ENCODE measurements around the gene TREX2.

The TREX2 gene

DNA sequence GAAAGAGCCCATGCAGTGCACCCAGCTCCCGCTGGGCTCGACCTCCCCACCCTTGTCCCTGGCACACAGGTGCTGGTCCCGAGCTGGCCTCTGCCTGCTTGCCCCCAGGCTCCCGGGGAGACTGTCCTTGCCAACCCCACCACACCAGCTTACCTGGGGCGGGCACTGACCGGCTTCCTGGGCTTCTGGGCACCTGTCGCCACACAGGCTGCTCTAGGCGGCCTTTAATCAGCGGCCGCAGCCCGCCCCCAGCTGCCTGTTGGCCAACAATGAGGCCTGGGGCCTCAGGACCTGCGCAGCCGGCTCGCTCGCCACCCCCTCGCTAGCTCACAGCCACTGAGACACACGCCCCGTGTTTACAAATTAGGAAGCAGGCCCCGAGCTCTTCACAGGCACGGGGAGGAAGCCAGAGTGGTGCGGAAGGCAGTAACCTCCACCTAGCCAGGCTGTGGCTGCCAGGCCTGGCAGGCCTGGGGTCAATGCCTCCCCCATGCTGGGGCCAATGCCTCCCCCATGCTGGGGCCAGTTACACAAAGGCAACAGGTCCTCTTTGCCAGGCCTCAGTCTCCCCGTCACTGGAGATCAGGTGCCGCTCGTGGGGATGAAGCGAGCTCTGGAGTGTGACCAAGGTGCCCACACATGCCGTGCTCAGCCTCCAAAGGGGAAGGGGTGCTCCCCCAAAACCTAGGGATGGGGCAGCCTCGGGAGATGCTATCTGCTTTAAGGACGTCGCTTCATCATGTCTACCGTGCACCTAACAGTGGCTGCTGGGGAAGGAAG is at the start of gene TREX2:
Gene TREX2 (minus strand): TSS at position 201 of the 780 bp plus-strand sequence. CDS start 626 bp downstream, outside the sequence.
- no peak for DNase-seq (ENCODE audit: low read depth in 1 of 2, low spot score in 1 of 2)

DNA sequence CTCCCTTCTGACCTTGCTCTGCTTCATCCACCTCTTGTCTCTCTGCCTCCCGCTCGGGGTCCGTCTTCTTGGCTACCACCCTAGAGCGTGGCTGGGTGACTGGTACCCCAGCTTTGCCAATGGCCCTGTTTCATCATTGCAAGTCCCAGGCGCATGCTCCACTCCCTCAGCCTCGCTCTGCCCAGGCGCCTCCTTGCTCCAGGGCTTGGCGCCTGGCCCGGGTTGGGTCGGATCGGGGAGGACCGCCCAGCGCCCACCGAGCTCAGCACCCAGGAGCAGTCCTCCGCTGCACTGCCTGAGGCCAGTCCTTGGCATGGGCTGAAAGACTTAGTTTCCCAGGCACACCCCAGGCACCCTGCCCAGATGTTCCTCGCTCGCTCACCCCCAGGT is 49.5 kb upstream of the TREX2 start:
- no peak for DNase-seq (ENCODE audit: low read depth in 1 of 2, low spot score in 1 of 2)

- DNase-seq (ENCODE audit: low read depth in 1 of 2, low spot score in 1 of 2): no peak
Observed at GRCh38 chrX:153494541-153495361, 48.9 kb upstream of the TREX2 start, which contains the start of gene BGN. TSS of gene BGN (plus strand) at chrX:153494980. CDS start at chrX:153504632, 9,652 bp downstream.

DNA sequence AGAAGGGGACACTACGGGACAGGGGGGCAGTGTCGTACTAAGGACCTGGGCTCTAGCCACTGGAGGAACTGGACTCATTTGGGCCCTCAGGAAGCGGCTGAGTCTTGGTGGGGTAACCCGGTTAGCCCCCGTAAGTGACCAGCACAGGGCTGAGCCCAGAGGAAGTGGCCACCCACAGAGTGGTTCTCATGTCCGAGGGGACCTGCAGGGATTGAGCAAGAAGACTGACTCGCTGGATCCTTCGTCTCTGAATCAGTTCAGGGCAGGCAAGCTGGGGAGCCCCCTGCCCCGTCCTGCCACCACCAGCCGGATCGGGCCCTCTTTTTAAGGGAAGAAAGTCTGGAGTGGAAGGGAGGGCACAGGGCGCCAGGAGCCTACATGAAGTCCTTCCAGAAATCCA is 48.2 kb upstream of the TREX2 start:
- DNase-seq (ENCODE audit: low read depth in 1 of 2, low spot score in 1 of 2): no peak

DNA sequence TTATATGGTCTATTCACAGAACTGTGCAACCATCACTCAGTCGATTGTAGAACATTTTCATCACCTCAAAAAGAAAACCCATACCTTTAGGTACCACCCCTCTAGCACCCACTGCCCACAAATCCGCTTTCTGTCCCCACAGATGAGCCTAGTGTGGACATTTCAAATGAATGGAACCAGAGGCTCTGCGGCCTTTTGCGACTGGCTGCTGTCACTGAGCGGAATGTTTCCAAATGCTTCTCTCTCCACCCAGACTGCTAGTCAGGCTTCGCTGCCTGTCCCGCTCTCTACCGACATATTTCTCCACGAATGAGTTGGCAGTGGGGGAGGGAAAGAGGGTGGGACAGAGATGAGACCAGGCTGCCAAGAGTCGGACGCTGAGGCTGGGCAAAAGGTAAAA is 47.2 kb upstream of the TREX2 start:
- DNase-seq (ENCODE audit: low read depth in 1 of 2, low spot score in 1 of 2): no peak

GRCh38 chrX:153492543-153492942 is 46.7 kb upstream of the TREX2 start:
- no peak for DNase-seq (ENCODE audit: low read depth in 1 of 2, low spot score in 1 of 2)

- no peak for DNase-seq (ENCODE audit: low read depth in 1 of 2, low spot score in 1 of 2)
Observed at GRCh38 chrX:153491918-153492317, 46.1 kb upstream of the TREX2 start.

DNA sequence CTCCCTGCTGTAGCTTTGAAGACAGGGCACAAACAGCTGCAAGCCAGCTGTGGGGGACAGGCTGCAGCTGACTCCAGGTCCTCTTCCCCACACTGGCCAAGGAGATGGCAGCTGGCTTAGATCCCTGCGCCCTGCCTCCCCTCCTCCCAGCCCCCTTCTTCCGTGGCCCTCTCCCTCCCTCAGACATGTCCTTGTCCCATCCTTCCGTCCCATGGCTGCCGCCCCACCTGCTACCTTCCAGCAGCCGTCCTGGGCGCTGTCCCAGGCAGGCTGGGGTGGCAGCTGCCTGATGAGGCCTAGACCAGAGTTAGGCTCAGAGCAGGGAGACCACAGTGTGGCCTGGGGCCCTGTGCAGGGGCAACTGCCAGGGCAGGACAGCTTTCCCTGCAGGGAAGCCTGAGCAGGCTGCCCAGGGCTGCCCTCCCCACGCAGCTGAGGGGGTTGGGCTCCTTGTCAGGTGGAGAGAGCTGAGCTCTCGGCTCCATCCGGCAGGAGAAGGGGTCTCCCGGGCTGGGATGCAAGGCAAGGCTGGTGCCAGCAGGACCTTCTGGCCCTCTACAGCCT is 45.6 kb upstream of the TREX2 start:
- DNase-seq (ENCODE audit: low read depth in 1 of 2, low spot score in 1 of 2): no peak

DNA sequence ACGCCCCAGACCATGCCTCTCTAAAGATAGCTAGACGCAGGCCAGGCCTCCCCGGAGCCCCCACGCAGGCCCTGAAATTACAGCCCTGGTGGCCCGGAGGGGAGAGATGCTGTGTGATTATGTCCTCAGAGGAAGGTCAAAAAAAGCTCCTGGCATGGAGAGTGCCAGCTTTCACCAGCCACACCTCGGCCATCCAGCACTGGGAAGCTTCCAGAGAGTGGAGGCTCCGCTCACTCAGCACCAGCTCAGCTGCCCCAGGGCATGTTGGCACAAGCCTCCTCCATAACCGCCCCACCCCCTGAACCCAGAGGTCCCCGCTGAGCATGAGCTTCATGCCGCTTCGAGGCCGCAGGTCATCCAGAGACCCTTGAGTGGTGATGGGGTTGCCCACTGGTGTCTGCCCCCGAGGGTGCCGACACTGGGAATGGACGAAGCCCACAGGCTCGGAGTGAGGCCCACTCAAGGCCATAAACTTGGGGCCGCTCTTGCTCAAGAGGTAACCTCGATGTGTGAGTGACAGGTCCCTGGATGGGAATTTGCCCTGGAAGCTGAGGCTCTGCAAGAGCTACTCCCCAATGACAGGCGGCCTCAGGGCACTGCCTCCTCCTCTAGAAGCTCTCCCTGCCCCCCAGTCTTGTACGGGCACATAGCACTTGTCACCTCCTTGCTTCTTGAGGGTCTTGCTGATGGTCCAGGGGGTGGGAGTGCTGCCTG is 44.5 kb upstream of the TREX2 start:
- no peak for DNase-seq (ENCODE audit: low read depth in 1 of 2, low spot score in 1 of 2)

- DNase-seq (ENCODE audit: low read depth in 1 of 2, low spot score in 1 of 2): no peak
Observed at GRCh38 chrX:153488231-153488914, 42.5 kb upstream of the TREX2 start.

DNA sequence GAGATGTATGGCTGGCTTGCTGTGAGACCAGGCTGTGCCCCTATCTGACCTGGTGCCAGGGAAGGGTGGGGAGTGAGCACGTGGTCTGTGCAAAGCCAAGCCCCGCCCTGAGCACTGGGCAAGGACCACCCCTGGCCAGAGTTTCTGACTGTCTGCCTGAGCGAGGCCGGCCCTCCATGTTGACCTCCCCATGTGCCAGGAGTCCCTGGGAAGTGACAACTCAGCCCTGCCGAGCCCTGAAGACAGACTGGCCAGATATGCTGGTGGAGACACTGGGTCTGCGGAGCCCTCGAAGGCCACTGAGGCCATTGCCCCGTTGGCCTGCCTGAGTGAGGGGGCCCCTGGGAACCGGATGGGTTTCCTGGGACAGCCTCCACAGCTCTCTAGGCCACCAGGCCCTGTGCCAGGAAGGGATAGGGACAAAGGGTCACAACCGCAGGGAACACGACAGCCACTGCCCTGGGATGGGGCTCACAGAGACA is 41.8 kb upstream of the TREX2 start:
- DNase-seq (ENCODE audit: low read depth in 1 of 2, low spot score in 1 of 2): no peak

- DNase-seq (ENCODE audit: low read depth in 1 of 2, low spot score in 1 of 2): no peak
Observed at GRCh38 chrX:153486171-153486570, 40.3 kb upstream of the TREX2 start.

- no peak for DNase-seq (ENCODE audit: low read depth in 1 of 2, low spot score in 1 of 2)
Observed at GRCh38 chrX:153485396-153486080, 39.7 kb upstream of the TREX2 start.

- DNase-seq (ENCODE audit: low read depth in 1 of 2, low spot score in 1 of 2): no peak
Observed at GRCh38 chrX:153482376-153483015, 36.6 kb upstream of the TREX2 start.

DNA sequence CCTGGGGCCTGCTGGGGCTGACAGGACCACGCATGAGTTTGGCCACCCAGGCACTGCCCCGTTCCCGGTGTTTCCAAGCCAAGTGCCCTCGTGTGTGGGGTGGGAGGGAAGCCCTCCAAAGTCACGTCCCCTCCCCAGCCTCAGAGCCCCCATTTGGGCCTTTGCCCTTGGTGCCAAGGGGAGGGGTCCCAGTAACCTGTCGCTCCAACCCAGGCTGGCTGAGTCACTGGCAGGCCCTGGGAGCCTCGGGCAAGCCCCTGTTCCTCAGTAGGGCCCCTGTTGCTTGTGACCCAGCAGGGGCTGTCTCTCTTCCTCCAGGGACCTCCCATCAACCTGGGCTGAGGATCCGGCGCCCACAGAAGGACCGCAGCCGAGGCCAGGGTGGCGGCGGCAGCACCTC is 35.2 kb upstream of the TREX2 start:
- no peak for DNase-seq (ENCODE audit: low read depth in 1 of 2, low spot score in 1 of 2)

GRCh38 chrX:153478746-153479145 is 32.9 kb upstream of the TREX2 start:
- DNase-seq (ENCODE audit: low read depth in 1 of 2, low spot score in 1 of 2): no peak

DNA sequence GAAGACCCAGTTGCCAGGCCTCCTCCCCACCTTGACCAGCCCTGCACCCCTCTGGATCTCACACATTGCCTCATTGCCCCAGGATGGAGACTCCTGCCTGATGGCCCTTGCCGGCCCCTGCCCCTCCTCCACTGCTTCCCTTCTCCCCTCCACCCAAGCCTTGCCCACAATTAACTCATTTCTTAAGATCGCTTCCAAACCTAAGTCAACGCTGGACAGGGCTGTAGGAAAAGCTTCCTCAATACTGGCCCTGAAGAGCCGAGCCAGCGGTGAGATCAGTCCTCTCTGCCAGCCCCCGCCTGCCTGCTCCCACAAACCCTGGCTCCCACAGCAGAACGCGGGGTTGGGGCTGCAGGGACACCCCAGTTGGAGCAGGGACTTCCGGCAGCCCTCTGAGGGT is 32.0 kb upstream of the TREX2 start:
- DNase-seq (ENCODE audit: low read depth in 1 of 2, low spot score in 1 of 2): no peak

- DNase-seq (ENCODE audit: low read depth in 1 of 2, low spot score in 1 of 2): no peak
Observed at GRCh38 chrX:153477364-153477857, 31.6 kb upstream of the TREX2 start.

- no peak for DNase-seq (ENCODE audit: low read depth in 1 of 2, low spot score in 1 of 2)
Observed at GRCh38 chrX:153476666-153477363, 31.0 kb upstream of the TREX2 start.

All from activated CD4-positive, alpha-beta T cell treated with anti-CD3 and anti-CD28 coated beads, Interleukin-2, amount 50 U/mL, for 24 hours (primary cell).